H1 (cell line): ENCODE measurements around the gene PLCB1. TPM values are rescaled to one million over a fixed set of nuclear protein-coding genes. Genes with fewer than 3 reads are reported as not detected.

Source experiments
- CTCF ChIA-PET: fragments of 300-600 bp; sonication (Branson Sonifier 250); formaldehyde crosslinking; loops from one replicate; lab custom pipeline; 2021; ENCODE audit not compliant: partially characterized antibody; lab: Charles Lee
- POLR2A ChIA-PET: fragments of 300-600 bp; sonication (Branson Sonifier 250); formaldehyde crosslinking; loops from one replicate; lab custom pipeline; 2021; ENCODE audit warnings: inconsistent platforms; ENCODE audit not compliant: partially characterized antibody; lab: Charles Lee
- DNase-seq, 2 experiments: peaks; one replicate each; pipeline versions ENCODE4 v3.0.0 to v3.0.0-alpha.2; 2010 to 2022; ENCODE audit warnings: low spot score in 2 of 2, low read depth in 1 of 2, mixed read lengths in 1 of 2
- FAIRE-seq: peaks from 2 replicates; lab custom pipeline; 2011; peaks lifted over from hg19 to GRCh38; lab: Jason Lieb, UNC
- H2AFZ ChIP-seq: 2 replicates; pipeline ENCODE4 v1.8.1; 2012; ENCODE audit warnings: low read length, inconsistent platforms
- H2AK5ac ChIP-seq: 2 replicates; pipeline ENCODE4 v1.6.1; 2013; ENCODE audit warnings: low read depth, low read length
- H2BK120ac ChIP-seq: replicated peaks from 2 replicates; pipeline ENCODE3; 2013; ENCODE audit warnings: low read depth, low read length, inconsistent platforms
- H2BK12ac ChIP-seq: 2 replicates; pipeline ENCODE4 v1.6.1; 2013; ENCODE audit warnings: low read depth, low read length
- H2BK15ac ChIP-seq: 2 replicates; pipeline ENCODE4 v1.6.1; 2013; ENCODE audit warnings: low read length
- H2BK20ac ChIP-seq: 2 replicates; pipeline ENCODE4 v1.6.1; 2013; ENCODE audit warnings: low read length
- H2BK5ac ChIP-seq: 2 replicates; pipeline ENCODE4 v1.6.1; 2013; ENCODE audit warnings: low read depth, low read length
- H3K14ac ChIP-seq: 2 replicates; pipeline ENCODE4 v1.6.1; 2013; ENCODE audit warnings: inconsistent platforms; ENCODE audit not compliant: insufficient read length
- H3K18ac ChIP-seq: 2 replicates; pipeline ENCODE4 v1.6.1; 2013; ENCODE audit warnings: low read length; ENCODE audit errors: extremely low read depth
- H3K23ac ChIP-seq: 2 replicates; pipeline ENCODE4 v1.6.1; 2013; ENCODE audit warnings: inconsistent platforms; ENCODE audit not compliant: insufficient read length
- H3K23me2 ChIP-seq: 2 replicates; pipeline ENCODE4 v1.6.1; 2013; ENCODE audit warnings: low read depth, low read length
- H3K27ac ChIP-seq: 2 replicates; pipeline ENCODE4 v1.6.1; 2011; ENCODE audit warnings: low read depth, low read length, inconsistent platforms
- H3K27me3 ChIP-seq, 4 experiments: replicated peaks in 1 of 4; 1 replicate in 1 of 4; 2 replicates in 3 of 4; pipeline versions ENCODE4 v1.6.1 to v1.8.1; 2011 to 2013; ENCODE audit warnings: low read length in 3 of 4, mild to moderate bottlenecking in 3 of 4, inconsistent platforms in 2 of 4, mixed read lengths in 2 of 4, moderate library complexity in 1 of 4; ENCODE audit not compliant: control insufficient read depth in 3 of 4, insufficient read depth in 3 of 4; ENCODE audit errors: extremely low read depth in 1 of 4
- H3K36me3 ChIP-seq, 4 experiments: 2 replicates each; pipeline versions ENCODE4 v1.6.1 to v1.8.1; 2011 to 2013; ENCODE audit warnings: mild to moderate bottlenecking in 4 of 4, low read length in 3 of 4, moderate library complexity in 2 of 4, control low read depth in 1 of 4, inconsistent platforms in 1 of 4; ENCODE audit not compliant: insufficient read depth in 4 of 4, control insufficient read depth in 2 of 4
- H3K4ac ChIP-seq: replicated peaks from 2 replicates; pipeline ENCODE3; 2013; ENCODE audit warnings: low read length, low read depth, mixed read lengths, inconsistent platforms; ENCODE audit not compliant: insufficient read length
- H3K4me1 ChIP-seq, 4 experiments: replicated peaks in 1 of 4; 1 replicate in 1 of 4; 2 replicates in 3 of 4; pipeline versions ENCODE4 v1.6.1 to v1.8.1; 2011 to 2013; ENCODE audit warnings: low read length in 3 of 4, inconsistent platforms in 2 of 4, mixed read lengths in 1 of 4; ENCODE audit not compliant: insufficient read depth in 4 of 4, control insufficient read depth in 3 of 4
- H3K4me2 ChIP-seq, 2 experiments: 2 replicates each; pipeline versions ENCODE4 v1.6.1 to v1.8.1; 2011 to 2013; ENCODE audit warnings: low read depth in 2 of 2, low read length in 2 of 2, control low read depth in 1 of 2, inconsistent platforms in 1 of 2, mild to moderate bottlenecking in 1 of 2; ENCODE audit not compliant: insufficient read depth in 1 of 2
- H3K4me3 ChIP-seq, 4 experiments: fragments of 200-600, 300-600 bp in 1 of 4; sonication (generic), shearing (Covaris generic), sonication (Bioruptor Twin) in 1 of 4; 2 replicates each; pipeline versions ENCODE4 v1.5.1 to v1.8.1; 2011 to 2016; ENCODE audit warnings: low read length in 4 of 4, low read depth in 3 of 4, control low read depth in 2 of 4, inconsistent platforms in 2 of 4, mild to moderate bottlenecking in 2 of 4, mixed read lengths in 1 of 4, moderate library complexity in 1 of 4; ENCODE audit not compliant: insufficient read depth in 2 of 4; ENCODE audit errors: extremely low read depth in 1 of 4
- H3K56ac ChIP-seq: replicated peaks from 2 replicates; pipeline ENCODE3; 2013; ENCODE audit warnings: low read depth, mild to moderate bottlenecking, mixed read lengths, low read length, inconsistent platforms; ENCODE audit not compliant: insufficient read length
- H3K79me1 ChIP-seq: 2 replicates; pipeline ENCODE4 v1.6.1; 2013; ENCODE audit warnings: low read depth, low read length, control low read depth
- H3K79me2 ChIP-seq, 2 experiments: 2 replicates each; pipeline versions ENCODE4 v1.6.1 to v1.8.1; 2012 to 2013; ENCODE audit warnings: low read length in 2 of 2, mild to moderate bottlenecking in 2 of 2, inconsistent platforms in 1 of 2; ENCODE audit not compliant: insufficient read depth in 2 of 2, control insufficient read depth in 1 of 2
- H3K9ac ChIP-seq, 4 experiments: replicated peaks in 1 of 4; 1 replicate in 1 of 4; 2 replicates in 3 of 4; pipeline versions ENCODE4 v1.6.1 to v1.8.1; 2011 to 2013; ENCODE audit warnings: low read depth in 3 of 4, low read length in 3 of 4, control low read depth in 2 of 4, mild to moderate bottlenecking in 2 of 4, moderate library complexity in 2 of 4, inconsistent platforms in 1 of 4; ENCODE audit errors: extremely low read depth in 1 of 4
- H3K9me3 ChIP-seq, 2 experiments: 2 replicates each; pipeline versions ENCODE4 v1.6.1 to v1.8.1; 2012 to 2013; ENCODE audit warnings: mild to moderate bottlenecking in 2 of 2, moderate library complexity in 2 of 2, control low read depth in 1 of 2, inconsistent platforms in 1 of 2, low read depth in 1 of 2, low read length in 1 of 2, mixed read lengths in 1 of 2; ENCODE audit not compliant: insufficient read depth in 2 of 2
- H4K20me1 ChIP-seq, 2 experiments: replicated peaks in 1 of 2; 2 replicates each; pipeline versions ENCODE3 to v1.8.1; 2011 to 2013; ENCODE audit warnings: inconsistent platforms in 2 of 2, low read length in 2 of 2, mild to moderate bottlenecking in 1 of 2; ENCODE audit not compliant: insufficient read depth in 2 of 2, control insufficient read depth in 1 of 2
- H4K5ac ChIP-seq: 2 replicates; pipeline ENCODE4 v1.6.1; 2013; ENCODE audit warnings: low read length, low read depth, mixed read lengths, inconsistent platforms; ENCODE audit not compliant: insufficient read length
- H4K8ac ChIP-seq: 2 replicates; pipeline ENCODE4 v1.8.0; 2013; ENCODE audit warnings: mild to moderate bottlenecking, moderate library complexity, low read length, inconsistent platforms; ENCODE audit not compliant: insufficient read depth; ENCODE audit errors: extremely low read depth
- H4K91ac ChIP-seq: replicated peaks from 2 replicates; pipeline ENCODE3; 2013; ENCODE audit warnings: low read length, mixed read lengths, inconsistent platforms; ENCODE audit not compliant: insufficient read length
- E2F6 ChIP-seq: IDR thresholded peaks from 2 replicates; pipeline ENCODE4 v1.6.1; 2012; ENCODE audit warnings: inconsistent platforms
- EGR1 ChIP-seq: IDR thresholded peaks from 2 replicates; pipeline ENCODE4 v1.6.1; 2011; ENCODE audit warnings: low read depth, low read length, borderline replicate concordance
- EP300 ChIP-seq, 2 experiments: IDR thresholded peaks; 1 replicate in 1 of 2; 2 replicates in 1 of 2; pipeline ENCODE4 v1.6.1; 2011 to 2012; ENCODE audit warnings: low read depth in 2 of 2, low read length in 2 of 2, mild to moderate bottlenecking in 2 of 2, borderline replicate concordance in 1 of 2, inconsistent platforms in 1 of 2, moderate library complexity in 1 of 2
- JUN ChIP-seq: IDR thresholded peaks from 2 replicates; pipeline ENCODE4 v1.6.1; 2011; ENCODE audit warnings: low read depth, mild to moderate bottlenecking, improper control_type of control experiment, low read length
- KDM4A ChIP-seq: IDR thresholded peaks from one replicate; pipeline ENCODE4 v1.7.1; 2012; ENCODE audit warnings: low read depth, mild to moderate bottlenecking, moderate library complexity, low read length, inconsistent platforms; ENCODE audit not compliant: severe bottlenecking
- NANOG ChIP-seq: IDR thresholded peaks from 2 replicates; pipeline ENCODE4 v1.6.1; 2011; ENCODE audit warnings: low read length, low read depth, mild to moderate bottlenecking, inconsistent platforms; ENCODE audit not compliant: insufficient read depth, poor library complexity, severe bottlenecking
- POU5F1 ChIP-seq: IDR thresholded peaks from 2 replicates; pipeline ENCODE4 v1.6.1; 2011; ENCODE audit warnings: low read depth, mild to moderate bottlenecking, low read length, moderate library complexity
- SAP30 ChIP-seq: fragments of 300-600 bp; sonication (generic); IDR thresholded peaks from 2 replicates; pipeline ENCODE4 v1.7.1; 2012; ENCODE audit warnings: low read length, moderate library complexity, mild to moderate bottlenecking, inconsistent platforms; ENCODE audit not compliant: insufficient read depth, insufficient replicate concordance
- SP1 ChIP-seq: IDR thresholded peaks from 2 replicates; pipeline ENCODE4 v1.6.1; 2011; ENCODE audit warnings: low read depth, low read length
- TAF1 ChIP-seq: IDR thresholded peaks from 2 replicates; pipeline ENCODE4 v1.6.1; 2011; ENCODE audit warnings: mild to moderate bottlenecking, low read depth, low read length
- WGBS, 2 experiments: shearing (Covaris generic) in 1 of 2; methylation state at CpG; one replicate each; pipeline versions ENCODE4 v1.1.6 to v1.1.7; 2013 to 2015; ENCODE audit warnings: low lambda C conversion rate in 2 of 2, mixed read lengths in 2 of 2, inconsistent platforms in 1 of 2, low coverage in 1 of 2, missing lambda C conversion rate in 1 of 2; ENCODE audit not compliant: insufficient replicate concordance in 2 of 2, insufficient coverage in 1 of 2, insufficient read length in 1 of 2; ENCODE audit errors: extremely low coverage in 1 of 2, missing lambda C conversion rate in 1 of 2; 5-methylcytosine and 5-hydroxymethylcytosine counted together
- polyA plus RNA-seq, 7 experiments: library from polyadenylated mRNA; depleted of rRNA in 3 of 7; stranded (reverse) in 5 of 7; unstranded in 2 of 7; fragments of >200 nt in 5 of 7; fragments of 200-250 nt in 2 of 7; gene quantifications; 1 replicate in 5 of 7; 2 replicates in 1 of 7; 4 replicates in 1 of 7; pipeline versions ENCODE4 v1.2.1 to v1.2.3, GENCODE V29; 2011 to 2013; ENCODE audit warnings: missing spikeins in 2 of 7, mixed read lengths in 2 of 7
- total RNA-seq: library from RNA; stranded (reverse); fragmentation: NEBNext Ultra II Directional; extraction: Animal tissue kit (Norgen Biotek cat#: 25700); gene quantifications from 2 replicates; pipeline ENCODE4 v1.2.1, GENCODE V29; 2021
- TF ChIP-seq, protein P1 (sequence below), 3 experiments: IDR thresholded peaks; 1 replicate in 2 of 3; 2 replicates in 1 of 3; pipeline versions ENCODE4 v1.5.1 to v1.6.1; 2011; ENCODE audit warnings: low read length in 3 of 3, mild to moderate bottlenecking in 3 of 3, inconsistent platforms in 2 of 3, low read depth in 1 of 3, moderate library complexity in 1 of 3; ENCODE audit not compliant: insufficient read depth in 1 of 3; ENCODE audit errors: control extremely low read depth in 1 of 3

PLCB1 gene
- total and polyA plus RNA-seq, 2 of the 8 experiments (the other 6 are each of a cell fraction or from before 2014, with no cell fraction given): 2.6 to 9.1 TPM

DNA sequence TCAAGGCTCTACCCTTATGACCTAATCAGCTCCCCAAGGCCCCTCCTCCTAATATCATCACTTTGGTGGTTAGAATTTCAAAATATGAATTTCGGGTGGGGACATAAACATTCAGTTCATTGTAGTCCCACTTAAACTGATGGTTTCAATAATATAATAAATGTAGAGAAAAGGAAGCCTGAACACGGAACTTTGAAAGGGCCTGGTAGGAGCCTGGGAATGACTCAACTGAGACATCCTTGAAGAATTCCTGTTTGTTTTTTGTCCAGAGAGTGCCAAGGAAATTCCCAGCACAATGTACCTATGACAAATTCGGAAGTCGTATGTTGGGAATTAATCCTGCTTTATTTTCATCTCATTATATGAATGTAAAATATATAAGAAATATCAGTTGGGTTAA is 457.9 kb downstream of the PLCB1 start:
- H2BK12ac ChIP-seq: no peak overlapping the region
- H3K23ac ChIP-seq: no peak overlapping the region
- H2BK120ac ChIP-seq: no peak overlapping the region
- FAIRE-seq: no peak
- H3K4me3 ChIP-seq: no peak overlapping the region
- ChIA-PET CTCF (no interaction called here), POLR2A (interaction anchor here (0.6 kb wide), 1 partner anchor 34 kb away, joined by 3 read pairs; no protein-coding TSS in a partner anchor)
- no peaks in the 10 kb centered on the region for H4K20me1 ChIP-seq
- H3K9ac ChIP-seq: no peak overlapping the region
- H3K79me1 ChIP-seq: no peaks in the 10 kb centered on the region
- H2AFZ ChIP-seq: no peak overlapping the region
- no peak overlapping the region for H3K14ac ChIP-seq
- no peak overlapping the region for H4K8ac ChIP-seq
- H2BK15ac ChIP-seq: no peak overlapping the region
- no peaks in the 10 kb centered on the region for H3K4me1 ChIP-seq
- no peak overlapping the region for H4K5ac ChIP-seq
- H2AK5ac ChIP-seq: no peak overlapping the region
- H3K4ac ChIP-seq: no peak overlapping the region
- no peaks in the 10 kb centered on the region for H3K9me3 ChIP-seq
- WGBS, 2 experiments: 90% methylated on average over 4 of the region's 4 CpGs; no CpG with 5 or more reads in 1 of the 2 experiments
- H2BK5ac ChIP-seq: no peak overlapping the region
- no peak overlapping the region for H3K4me2 ChIP-seq
- no peak overlapping the region for H3K56ac ChIP-seq
- no peaks in the 10 kb centered on the region for H3K79me2 ChIP-seq
- H3K36me3 ChIP-seq: no peaks in the 10 kb centered on the region
- H4K91ac ChIP-seq: no peak overlapping the region
- no peaks in the 10 kb centered on the region for H3K27me3 ChIP-seq
- no peak overlapping the region for H2BK20ac ChIP-seq
- no peak overlapping the region for H3K27ac ChIP-seq
- no peak overlapping the region for H3K18ac ChIP-seq
- no peak for DNase-seq
- no peaks in the 10 kb centered on the region for H3K23me2 ChIP-seq
- TF ChIP-seq EP300 (IDR thresholded peaks at IDR 0.05; ENCODE audit: borderline replicate concordance in 1 of 2, low read depth in 2 of 2, low read length in 2 of 2) (no peak), SP1 (no peak), TAF1 (no peak), EGR1 (no peak), JUN (no peak), KDM4A (no peak), SAP30 (no peak), NANOG (no peak), POU5F1 (no peak), E2F6 (no peak)
- TF ChIP-seq, protein P1, sequence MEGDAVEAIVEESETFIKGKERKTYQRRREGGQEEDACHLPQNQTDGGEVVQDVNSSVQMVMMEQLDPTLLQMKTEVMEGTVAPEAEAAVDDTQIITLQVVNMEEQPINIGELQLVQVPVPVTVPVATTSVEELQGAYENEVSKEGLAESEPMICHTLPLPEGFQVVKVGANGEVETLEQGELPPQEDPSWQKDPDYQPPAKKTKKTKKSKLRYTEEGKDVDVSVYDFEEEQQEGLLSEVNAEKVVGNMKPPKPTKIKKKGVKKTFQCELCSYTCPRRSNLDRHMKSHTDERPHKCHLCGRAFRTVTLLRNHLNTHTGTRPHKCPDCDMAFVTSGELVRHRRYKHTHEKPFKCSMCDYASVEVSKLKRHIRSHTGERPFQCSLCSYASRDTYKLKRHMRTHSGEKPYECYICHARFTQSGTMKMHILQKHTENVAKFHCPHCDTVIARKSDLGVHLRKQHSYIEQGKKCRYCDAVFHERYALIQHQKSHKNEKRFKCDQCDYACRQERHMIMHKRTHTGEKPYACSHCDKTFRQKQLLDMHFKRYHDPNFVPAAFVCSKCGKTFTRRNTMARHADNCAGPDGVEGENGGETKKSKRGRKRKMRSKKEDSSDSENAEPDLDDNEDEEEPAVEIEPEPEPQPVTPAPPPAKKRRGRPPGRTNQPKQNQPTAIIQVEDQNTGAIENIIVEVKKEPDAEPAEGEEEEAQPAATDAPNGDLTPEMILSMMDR (IDR thresholded peaks at IDR 0.05; ENCODE audit: control extremely low read depth in 1 of 3, insufficient read depth in 1 of 3, low read depth in 1 of 3, low read length in 3 of 3): no peak
